Transverse colon (tissue), 4 donors: ENCODE results near the gene SUFU. TPM values are rescaled to one million over a fixed set of nuclear protein-coding genes. Genes with fewer than 3 reads are reported as not detected.

Experiments used
- DNase-seq: peaks from one replicate; pipeline ENCODE4 v3.0.0-alpha.2; 2019
- H3K27ac ChIP-seq, 4 donors: fragments of 200-600 bp; sonication (generic); 2 replicates each; pipeline ENCODE4 v1.5.1; 2016 to 2018; ENCODE audit warnings: inconsistent platforms in 4 of 4
- H3K27me3 ChIP-seq: fragments of 200-600 bp; sonication (generic); 2 replicates; pipeline ENCODE4 v1.5.1; 2017; ENCODE audit warnings: inconsistent platforms
- H3K36me3 ChIP-seq, 4 donors: fragments of 200-600 bp; sonication (generic); 2 replicates each; pipeline ENCODE4 v1.5.1; 2017 to 2019; ENCODE audit warnings: inconsistent platforms in 4 of 4
- H3K4me1 ChIP-seq, 4 donors: fragments of 200-600 bp; sonication (generic); 2 replicates each; pipeline ENCODE4 v1.5.1; 2017 to 2020; ENCODE audit warnings: inconsistent platforms in 4 of 4
- H3K4me3 ChIP-seq, 4 donors: fragments of 200-600 bp; sonication (generic); 1 replicate in 1 of 4; 2 replicates in 3 of 4; pipeline versions ENCODE4 v1.5.1 to v1.6.1; 2017 to 2019; ENCODE audit warnings: inconsistent platforms in 4 of 4
- H3K9me3 ChIP-seq, 2 donors: fragments of 200-600 bp; sonication (generic); 2 replicates each; pipeline ENCODE4 v1.5.1; 2017 to 2019; ENCODE audit warnings: inconsistent platforms in 2 of 2
- EP300 ChIP-seq: sonication (generic); formaldehyde crosslinking; IDR thresholded peaks from one replicate; pipeline ENCODE4 v1.6.1; 2017; ENCODE audit warnings: antibody characterized with exemption, low read depth
- POLR2A ChIP-seq: fragments of 450-650 bp; IDR thresholded peaks from one replicate; pipeline ENCODE4 v1.6.1; 2016; ENCODE audit warnings: antibody characterized with exemption, mild to moderate bottlenecking, moderate library complexity
- POLR2AphosphoS5 ChIP-seq, 3 donors: sonication (generic); formaldehyde crosslinking; IDR thresholded peaks; one replicate each; pipeline ENCODE4 v1.6.1; 2016; ENCODE audit warnings: antibody characterized with exemption in 3 of 3
- WGBS, 2 donors: methylation state at CpG; one replicate each; pipeline ENCODE4 v1.1.5; 2018; ENCODE audit warnings: low coverage in 1 of 2; 5-methylcytosine and 5-hydroxymethylcytosine counted together
- in situ Hi-C, 4 donors: fragments of 200-750 bp; cut with MboI; loops; one replicate each; pipeline versions ENCODE4 v1.15.0 to v1.15.1; 2017; ENCODE audit warnings: low sequenced_read_pairs in 3 of 4, low pct_ligation_motif_present in 1 of 4, low pct_unique_long_range_greater_than_20kb in 1 of 4
- intact Hi-C: fragments of 100-400 bp; cut with DNase I; formaldehyde crosslinking; loops from one replicate; pipeline ENCODE4 v1.15.1; 2023; ENCODE audit warnings: low total_unique reads
- total RNA-seq, 4 donors: library from RNA; depleted of rRNA; stranded (reverse); fragments of >200 nt; gene quantifications; one replicate each; pipeline ENCODE4 v1.1.0, GENCODE V29; 2016
- TF ChIP-seq, protein P1 (sequence below), 5 experiments: fragments of 200-600 bp in 3 of 5; fragments of 450-650 bp in 2 of 5; sonication (generic) in 3 of 5; IDR thresholded peaks; 1 replicate in 2 of 5; 2 replicates in 3 of 5; pipeline ENCODE4 v1.5.1; 2016 to 2017; ENCODE audit warnings: antibody characterized with exemption in 5 of 5, inconsistent platforms in 3 of 5, mild to moderate bottlenecking in 2 of 5, moderate library complexity in 1 of 5

The SUFU gene
- total RNA-seq, 4 donors from 2014 or later = 5.4 to 13.8 (median 6.6) TPM

DNA sequence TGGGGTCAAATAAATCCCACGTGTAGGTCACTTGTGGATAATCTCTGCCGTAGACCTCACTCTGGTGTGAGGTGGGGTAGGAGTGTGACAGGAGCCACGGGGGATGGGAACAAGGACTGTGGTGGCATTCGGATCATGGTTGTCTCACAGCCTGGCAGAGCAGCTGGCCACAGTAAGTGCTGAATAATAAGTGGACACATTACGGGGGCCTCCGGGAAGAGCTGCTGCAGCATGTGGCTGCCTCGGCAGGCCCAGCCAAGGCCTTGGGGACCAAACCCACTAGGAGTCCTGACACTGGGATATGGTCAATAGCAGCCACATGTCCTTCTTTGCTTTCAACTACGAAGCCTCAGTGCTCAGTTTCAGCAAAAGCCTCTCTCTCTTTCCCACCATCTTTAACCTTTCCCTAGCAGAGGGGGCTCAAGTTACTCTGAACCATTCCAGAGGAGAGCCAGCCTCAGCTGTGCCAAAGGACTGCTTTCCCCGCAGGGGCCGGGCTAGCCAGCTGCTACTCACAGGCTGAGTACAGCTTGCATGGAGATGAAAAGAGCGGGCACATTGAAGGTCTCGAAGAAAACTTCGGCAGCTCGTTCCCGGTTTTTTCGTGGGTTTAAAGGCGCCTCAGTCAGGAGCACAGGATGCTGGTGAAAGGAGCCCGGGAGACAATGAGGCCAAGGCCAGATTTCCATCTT is 18.5 kb upstream of the SUFU start:
- no peaks in the 10 kb centered on the region for H3K27me3 ChIP-seq
- in situ Hi-C loops = no loop called here
- 89 to 90% methylated on average over 7 to 18 of the region's 18 CpGs for WGBS, 2 donors
- no peaks in the 10 kb centered on the region for H3K4me1 ChIP-seq
- TF ChIP-seq POLR2A (no peak), EP300 (no peak), POLR2AphosphoS5 (IDR thresholded peaks at IDR 0.05) (no peak)
- TF ChIP-seq, protein P1, sequence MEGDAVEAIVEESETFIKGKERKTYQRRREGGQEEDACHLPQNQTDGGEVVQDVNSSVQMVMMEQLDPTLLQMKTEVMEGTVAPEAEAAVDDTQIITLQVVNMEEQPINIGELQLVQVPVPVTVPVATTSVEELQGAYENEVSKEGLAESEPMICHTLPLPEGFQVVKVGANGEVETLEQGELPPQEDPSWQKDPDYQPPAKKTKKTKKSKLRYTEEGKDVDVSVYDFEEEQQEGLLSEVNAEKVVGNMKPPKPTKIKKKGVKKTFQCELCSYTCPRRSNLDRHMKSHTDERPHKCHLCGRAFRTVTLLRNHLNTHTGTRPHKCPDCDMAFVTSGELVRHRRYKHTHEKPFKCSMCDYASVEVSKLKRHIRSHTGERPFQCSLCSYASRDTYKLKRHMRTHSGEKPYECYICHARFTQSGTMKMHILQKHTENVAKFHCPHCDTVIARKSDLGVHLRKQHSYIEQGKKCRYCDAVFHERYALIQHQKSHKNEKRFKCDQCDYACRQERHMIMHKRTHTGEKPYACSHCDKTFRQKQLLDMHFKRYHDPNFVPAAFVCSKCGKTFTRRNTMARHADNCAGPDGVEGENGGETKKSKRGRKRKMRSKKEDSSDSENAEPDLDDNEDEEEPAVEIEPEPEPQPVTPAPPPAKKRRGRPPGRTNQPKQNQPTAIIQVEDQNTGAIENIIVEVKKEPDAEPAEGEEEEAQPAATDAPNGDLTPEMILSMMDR (IDR thresholded peaks at IDR 0.05) = no peak
- H3K27ac ChIP-seq = no peak overlapping the region
- intact Hi-C loops = no loop called here
- H3K4me3 ChIP-seq = no peak overlapping the region
- H3K9me3 ChIP-seq = no peaks in the 10 kb centered on the region
- peaks cover 0 to 91% (median 56%) of the 10 kb centered on the region in 4 donors for H3K36me3 ChIP-seq
- DNase-seq = no peak

DNA sequence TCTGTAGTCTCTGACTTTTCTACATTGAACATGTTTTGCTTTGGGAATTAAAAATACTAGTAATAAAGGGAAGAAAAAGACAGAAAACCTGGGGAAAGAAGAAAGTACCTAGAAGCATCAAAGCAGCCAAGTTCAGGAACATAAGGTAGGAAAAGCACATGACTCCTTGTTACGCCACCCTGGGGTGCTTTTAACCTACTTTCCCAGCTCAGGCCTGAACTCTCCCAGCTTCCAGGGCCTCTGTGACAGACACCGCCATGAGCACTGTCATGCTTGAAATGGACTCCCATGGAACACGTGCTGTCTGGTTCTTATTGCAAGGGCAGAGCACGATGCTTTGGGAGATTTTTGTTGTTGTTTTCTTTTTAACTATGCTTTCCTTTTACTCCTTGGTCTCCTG is 12.6 kb upstream of the SUFU start:
- in situ Hi-C loops = no loop called here
- peaks cover 7 to 27% (median 19%) of the 10 kb centered on the region in 4 donors for H3K4me1 ChIP-seq
- WGBS, 2 donors = 82 to 100% methylated on average over 4 of the region's 4 CpGs
- H3K27ac ChIP-seq = no peak overlapping the region
- TF ChIP-seq EP300 (no peak), POLR2A (no peak), POLR2AphosphoS5 (IDR thresholded peaks at IDR 0.05) (no peak)
- TF ChIP-seq, protein P1 (IDR thresholded peaks at IDR 0.05) = no peak
- H3K27me3 ChIP-seq = no peaks in the 10 kb centered on the region
- no peak overlapping the region for H3K4me3 ChIP-seq
- peaks cover 0 to 39% (median 21%) of the 10 kb centered on the region in 4 donors for H3K36me3 ChIP-seq
- no peaks in the 10 kb centered on the region for H3K9me3 ChIP-seq
- intact Hi-C loops = no loop called here
- no peak for DNase-seq

DNA sequence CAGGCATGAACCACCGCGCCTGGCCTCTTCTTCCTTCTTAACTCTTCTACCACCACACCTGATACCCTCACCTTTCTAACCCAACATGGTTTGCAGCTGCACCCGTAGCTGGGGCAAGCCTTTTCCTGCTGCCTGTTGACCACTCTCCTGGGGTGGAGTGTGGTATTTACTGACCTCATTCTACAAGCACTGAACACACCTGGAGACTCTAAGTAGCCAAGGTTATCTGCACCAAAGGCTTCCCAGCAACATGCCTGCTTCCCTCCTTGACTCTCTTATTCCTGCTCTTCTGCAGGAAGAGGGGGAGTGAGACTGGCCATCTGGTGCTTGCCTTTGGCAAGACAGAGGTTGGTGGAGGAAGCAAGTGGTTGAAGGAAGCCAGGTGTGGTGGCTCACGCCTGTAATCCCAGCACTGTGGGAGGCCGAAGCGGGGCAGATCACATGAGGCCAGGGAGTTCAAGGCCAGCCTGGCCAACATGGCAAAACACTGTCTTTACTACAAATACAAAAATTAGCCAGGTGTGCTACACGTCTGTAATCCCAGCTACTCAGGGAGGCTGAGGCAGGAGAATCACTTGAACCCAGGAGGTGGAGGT is 11.3 kb upstream of the SUFU start:
- Histone ChIP-seq H3K9me3 (no peaks in the 10 kb centered on the region), H3K27ac (peak overlapping the region in 3 of 4 donors; percentile 47 to 72 (median 70)), H3K36me3 (peaks cover 0 to 26% (median 15%) of the 10 kb centered on the region in 4 donors), H3K4me3 (no peak overlapping the region), H3K27me3 (no peaks in the 10 kb centered on the region), H3K4me1 (peaks cover 7 to 39% (median 21%) of the 10 kb centered on the region in 4 donors)
- in situ Hi-C loops = no loop called here
- DNase-seq = no peak
- WGBS, 2 donors = 91 to 100% methylated on average over 2 to 7 of the region's 7 CpGs
- intact Hi-C loops = no loop called here
- TF ChIP-seq, protein P1 (IDR thresholded peaks at IDR 0.05) = no peak
- TF ChIP-seq EP300 (no peak), POLR2A (no peak), POLR2AphosphoS5 (IDR thresholded peaks at IDR 0.05) (no peak)

DNA sequence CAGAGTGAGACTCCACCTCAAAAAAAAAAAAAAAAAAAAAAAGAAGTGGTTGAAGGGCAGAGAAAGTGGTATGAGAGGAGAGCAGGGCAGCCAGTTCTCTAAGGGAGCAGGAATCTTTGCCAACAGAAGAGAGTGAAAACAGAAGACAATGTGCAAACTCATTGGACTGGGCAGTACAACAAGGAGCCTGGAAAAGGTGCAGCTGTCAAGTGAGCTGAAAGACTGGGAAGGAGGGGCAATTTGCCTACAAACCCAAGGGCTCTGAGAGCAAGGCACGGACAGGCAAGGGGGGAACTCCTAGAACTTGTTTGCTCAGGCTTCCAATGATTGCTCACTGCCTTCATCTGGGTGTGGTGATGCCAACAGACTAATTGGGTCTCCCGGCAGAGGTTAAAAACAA is 10.8 kb upstream of the SUFU start:
- H3K27ac ChIP-seq = peak overlapping the region in 3 of 4 donors; percentile 47 to 72 (median 70)
- peaks cover 7 to 45% (median 23%) of the 10 kb centered on the region in 4 donors for H3K4me1 ChIP-seq

More for the DNA sequence above, 10.8 kb upstream of the SUFU start:
- TF ChIP-seq, protein P1 (IDR thresholded peaks at IDR 0.05) = no peak
- TF ChIP-seq POLR2AphosphoS5 (IDR thresholded peaks at IDR 0.05) (peak in 2 of 3 donors; percentile 50 to 59), POLR2A (no peak), EP300 (no peak)
- DNase-seq = no peak
- intact Hi-C loops (no loop called here), in situ Hi-C loops (no loop called here)
- Histone ChIP-seq H3K4me3 (no peak overlapping the region), H3K36me3 (peaks cover 0 to 22% (median 13%) of the 10 kb centered on the region in 4 donors), H3K27me3 (no peaks in the 10 kb centered on the region), H3K9me3 (no peaks in the 10 kb centered on the region)
- WGBS, 2 donors = 25 to 57% methylated on average over 1 to 2 of the region's 2 CpGs
